HG02885 (cell line): ENCODE results near the gene GARNL3.

Experiments used
- ATAC-seq: cut with Tn5 transposase; IDR thresholded peaks from one replicate; pipeline ENCODE4 v1.9.1; 2021; ENCODE audit warnings: mild to moderate bottlenecking; ENCODE audit not compliant: unreplicated experiment, poor library complexity

GARNL3 gene

DNA sequence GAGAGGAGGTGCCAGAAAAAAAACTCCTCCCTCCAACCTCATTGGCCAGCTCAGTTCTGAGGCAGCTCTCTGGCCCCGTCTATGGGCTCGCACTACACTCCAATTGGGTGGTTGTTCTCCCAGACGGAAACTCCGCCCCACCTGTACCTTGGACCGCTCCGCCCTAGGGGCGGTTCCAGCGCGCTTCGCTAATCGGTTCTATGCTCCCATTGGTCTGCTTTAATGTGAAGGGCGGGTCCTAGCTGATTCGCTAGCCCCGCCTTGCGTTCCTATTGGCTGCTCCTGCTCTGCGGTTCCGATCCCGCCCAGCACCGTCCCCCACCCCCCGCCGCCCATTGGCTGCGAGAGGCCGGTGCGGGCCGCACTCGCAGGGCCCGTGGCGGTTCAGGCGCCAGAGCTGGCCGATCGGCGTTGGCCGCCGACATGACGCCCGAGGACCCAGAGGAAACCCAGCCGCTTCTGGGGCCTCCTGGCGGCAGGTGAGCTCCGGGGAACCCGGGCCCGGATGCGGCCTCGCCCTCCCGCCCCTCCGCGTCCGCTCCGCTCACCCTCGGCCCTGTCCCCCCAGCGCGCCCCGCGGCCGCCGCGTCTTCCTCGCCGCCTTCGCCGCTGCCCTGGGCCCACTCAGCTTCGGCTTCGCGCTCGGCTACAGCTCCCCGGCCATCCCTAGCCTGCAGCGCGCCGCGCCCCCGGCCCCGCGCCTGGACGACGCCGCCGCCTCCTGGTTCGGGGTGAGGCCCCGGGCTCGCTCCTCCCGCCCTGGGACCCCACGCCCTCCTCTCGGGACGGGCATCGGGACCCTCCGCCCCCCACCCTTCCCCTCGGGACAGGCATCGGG lies 132.5 kb downstream of the GARNL3 start, which contains the start of gene SLC2A8:
TSS of gene SLC2A8 (plus strand) at position 362 of the 838 bp plus-strand sequence. CDS start at position 424, 62 bp downstream.
- peak; percentile 94 for ATAC-seq

DNA sequence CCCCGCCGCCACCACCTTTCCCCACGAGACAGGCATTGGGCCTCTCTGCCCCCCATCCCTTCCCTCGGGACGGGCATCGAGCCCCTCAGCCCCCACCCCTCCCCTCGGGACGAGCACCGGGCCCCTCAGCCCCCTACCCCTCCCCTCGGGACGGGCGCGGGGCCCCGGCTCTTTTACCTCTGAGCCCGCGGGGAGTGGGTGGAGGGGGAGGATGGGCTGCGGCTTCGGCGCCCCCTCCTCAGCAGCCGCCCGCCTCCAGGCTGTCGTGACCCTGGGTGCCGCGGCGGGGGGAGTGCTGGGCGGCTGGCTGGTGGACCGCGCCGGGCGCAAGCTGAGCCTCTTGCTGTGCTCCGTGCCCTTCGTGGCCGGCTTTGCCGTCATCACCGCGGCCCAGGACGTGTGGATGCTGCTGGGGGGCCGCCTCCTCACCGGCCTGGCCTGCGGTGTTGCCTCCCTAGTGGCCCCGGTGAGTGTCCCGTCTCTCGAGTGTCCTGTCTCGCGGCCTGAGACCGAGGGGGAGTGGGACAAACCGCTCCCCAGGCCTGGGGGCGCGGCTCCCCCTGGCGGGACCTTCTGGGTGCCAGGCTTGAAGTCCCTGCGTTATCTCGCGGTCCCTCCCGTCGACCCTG lies 133.2 kb downstream of the GARNL3 start:
- no peak for ATAC-seq

- no peak for ATAC-seq
These were observed 133.7 kb downstream of the GARNL3 start for GRCh38 chr9:127398275-127398647.

- no peak for ATAC-seq
These were observed 134.3 kb downstream of the GARNL3 start for GRCh38 chr9:127398715-127399400.

- ATAC-seq = no peak
These were observed 135.2 kb downstream of the GARNL3 start for GRCh38 chr9:127399736-127400269.

GRCh38 chr9:127402401-127403090 lies 138.0 kb downstream of the GARNL3 start:
- no peak for ATAC-seq

DNA sequence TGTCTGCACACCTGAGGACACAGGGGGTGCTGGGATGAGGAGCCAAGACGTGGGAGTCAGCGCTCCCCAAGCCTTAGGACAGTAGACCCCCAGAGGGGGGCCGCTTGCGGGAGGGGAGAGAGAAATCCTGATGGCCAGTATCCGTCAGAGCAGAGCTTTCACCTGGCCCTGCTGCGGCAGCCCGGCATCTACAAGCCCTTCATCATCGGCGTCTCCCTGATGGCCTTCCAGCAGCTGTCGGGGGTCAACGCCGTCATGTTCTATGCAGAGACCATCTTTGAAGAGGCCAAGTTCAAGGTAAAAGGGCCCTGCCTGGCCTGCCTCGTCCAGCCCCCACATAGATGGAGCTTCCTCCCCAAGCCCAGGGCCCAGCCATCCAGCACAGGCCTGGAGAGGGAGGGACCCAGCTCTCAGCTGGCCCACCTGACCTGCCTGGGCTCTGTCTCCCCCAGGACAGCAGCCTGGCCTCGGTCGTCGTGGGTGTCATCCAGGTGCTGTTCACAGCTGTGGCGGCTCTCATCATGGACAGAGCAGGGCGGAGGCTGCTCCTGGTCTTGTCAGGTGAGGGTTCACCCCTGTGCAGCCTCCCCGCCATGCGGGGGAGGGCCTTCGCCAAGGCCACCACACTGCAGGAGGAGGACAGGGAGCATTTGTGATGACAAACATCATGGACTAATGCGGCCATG lies 139.1 kb downstream of the GARNL3 start:
- ATAC-seq = no peak

DNA sequence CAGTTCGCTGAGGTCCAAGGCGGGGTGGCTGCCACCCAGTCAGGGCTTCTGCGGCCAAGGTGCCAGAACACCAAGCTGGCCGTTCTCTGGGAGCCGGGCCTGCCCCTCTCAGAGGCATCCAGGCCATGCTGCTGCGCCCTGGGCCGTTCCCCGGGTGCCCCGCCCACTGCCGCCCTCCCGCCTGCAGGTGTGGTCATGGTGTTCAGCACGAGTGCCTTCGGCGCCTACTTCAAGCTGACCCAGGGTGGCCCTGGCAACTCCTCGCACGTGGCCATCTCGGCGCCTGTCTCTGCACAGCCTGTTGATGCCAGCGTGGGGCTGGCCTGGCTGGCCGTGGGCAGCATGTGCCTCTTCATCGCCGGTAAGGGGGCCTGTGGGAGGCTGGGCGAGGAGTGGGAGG lies 140.1 kb downstream of the GARNL3 start:
- no peak for ATAC-seq

DNA sequence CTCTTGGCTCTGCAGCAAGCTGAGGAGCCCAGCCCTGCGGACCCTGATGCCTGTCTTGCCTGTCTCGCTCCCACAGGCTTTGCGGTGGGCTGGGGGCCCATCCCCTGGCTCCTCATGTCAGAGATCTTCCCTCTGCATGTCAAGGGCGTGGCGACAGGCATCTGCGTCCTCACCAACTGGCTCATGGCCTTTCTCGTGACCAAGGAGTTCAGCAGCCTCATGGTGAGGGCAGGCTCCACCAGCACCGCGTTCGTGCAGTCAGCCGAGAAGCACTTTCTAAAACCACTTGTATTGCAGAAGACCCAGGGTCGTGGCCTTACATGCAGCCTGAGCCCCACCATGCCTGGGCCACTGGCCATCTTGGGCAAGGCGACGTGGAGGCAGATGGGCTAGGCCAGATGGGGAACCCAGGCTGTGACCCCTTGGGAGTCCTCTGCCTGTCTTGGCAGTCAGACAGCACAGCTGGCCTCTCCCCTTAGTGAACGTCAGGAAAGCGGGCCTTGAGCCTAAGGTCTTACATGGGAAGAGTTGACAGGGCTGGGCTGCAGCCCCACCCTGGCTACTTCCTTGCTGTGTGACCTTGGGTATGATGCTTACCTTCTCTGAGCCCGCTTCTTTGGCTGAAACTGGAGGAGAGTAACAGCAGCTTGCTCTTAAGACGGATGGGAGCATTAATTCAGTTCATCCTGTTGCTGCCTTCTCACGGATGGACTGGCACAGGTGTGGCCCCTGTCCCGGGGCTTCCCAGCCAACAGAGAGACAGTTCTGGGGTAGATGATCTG lies 141.0 kb downstream of the GARNL3 start:
- ATAC-seq = no peak

DNA sequence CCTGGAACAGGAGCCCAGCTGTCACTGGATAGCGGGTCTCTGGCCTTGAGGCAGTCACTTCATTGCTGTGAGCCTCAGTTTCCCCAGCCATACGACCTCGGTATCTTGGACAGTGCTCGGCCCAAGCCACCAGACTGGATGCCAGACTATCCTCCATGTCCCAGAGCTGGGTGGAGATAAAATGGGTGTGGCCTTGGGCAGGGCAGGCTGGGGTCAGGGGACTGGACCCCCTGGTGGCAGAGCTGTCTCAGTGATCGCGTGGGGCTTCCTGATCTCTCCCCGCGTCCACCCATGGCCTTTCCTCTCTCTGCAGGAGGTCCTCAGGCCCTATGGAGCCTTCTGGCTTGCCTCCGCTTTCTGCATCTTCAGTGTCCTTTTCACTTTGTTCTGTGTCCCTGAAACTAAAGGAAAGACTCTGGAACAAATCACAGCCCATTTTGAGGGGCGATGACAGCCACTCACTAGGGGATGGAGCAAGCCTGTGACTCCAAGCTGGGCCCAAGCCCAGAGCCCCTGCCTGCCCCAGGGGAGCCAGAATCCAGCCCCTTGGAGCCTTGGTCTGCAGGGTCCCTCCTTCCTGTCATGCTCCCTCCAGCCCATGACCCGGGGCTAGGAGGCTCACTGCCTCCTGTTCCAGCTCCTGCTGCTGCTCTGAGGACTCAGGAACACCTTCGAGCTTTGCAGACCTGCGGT lies 142.4 kb downstream of the GARNL3 start:
- ATAC-seq = no peak

- no peak for ATAC-seq
These were observed 142.9 kb downstream of the GARNL3 start for GRCh38 chr9:127407492-127407843.

DNA sequence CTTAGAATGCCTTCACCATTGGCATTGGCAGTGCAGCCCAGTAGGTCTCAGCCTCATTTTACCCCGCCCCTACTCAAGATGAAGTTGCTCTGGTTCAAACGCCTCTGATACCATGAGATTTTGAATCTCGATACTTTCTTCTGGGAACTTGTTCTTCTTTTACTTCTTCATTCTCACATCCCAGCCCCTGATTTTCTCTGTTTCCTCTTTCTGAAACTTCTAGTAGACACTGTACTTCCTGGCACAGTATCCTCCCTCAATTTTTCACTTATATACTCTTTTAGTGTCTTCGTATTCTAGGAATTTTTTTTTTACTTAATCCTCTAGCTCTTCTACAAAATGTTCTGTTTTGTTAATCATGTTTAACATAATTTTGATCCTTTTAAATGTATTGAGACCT lies 146.5 kb downstream of the GARNL3 start:
- ATAC-seq = no peak

DNA sequence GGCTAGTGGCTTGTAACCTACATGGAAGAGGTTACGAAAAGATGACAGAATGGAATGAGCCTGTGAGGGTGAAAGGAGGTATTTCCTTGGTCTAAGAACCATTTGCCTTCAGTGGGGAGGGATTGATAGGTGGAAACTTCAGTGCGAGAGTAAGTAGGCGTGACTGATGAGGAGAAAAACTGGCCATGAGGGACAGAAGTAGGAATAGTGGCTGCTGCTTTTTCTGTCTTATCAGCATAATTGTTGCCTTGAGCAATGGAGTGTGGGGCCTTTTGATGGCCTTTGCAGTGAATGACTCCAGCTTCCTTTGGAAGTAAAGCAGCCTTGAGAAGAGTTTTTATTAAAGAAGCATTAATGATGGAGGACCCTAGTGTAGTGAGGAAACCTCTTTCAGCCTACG lies 150.6 kb downstream of the GARNL3 start:
- no peak for ATAC-seq

DNA sequence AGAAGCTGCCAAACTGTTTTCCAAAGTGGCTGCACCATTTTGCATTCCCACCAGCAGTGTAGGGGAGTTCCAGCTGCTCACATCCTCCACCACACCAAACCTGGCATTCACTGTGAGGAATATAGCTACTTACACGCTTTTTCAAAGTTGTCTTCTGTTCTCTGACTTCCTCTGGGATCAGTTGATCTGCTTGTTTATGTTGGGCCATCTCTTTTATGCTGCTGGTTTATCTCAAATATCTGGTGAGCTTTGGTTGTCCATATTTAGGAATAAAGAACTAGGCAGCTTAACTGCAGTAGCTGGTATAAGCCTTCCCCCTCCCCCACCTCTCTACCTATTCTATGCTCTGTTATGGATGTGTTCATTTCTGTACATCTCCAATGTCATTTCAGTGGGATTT lies 151.1 kb downstream of the GARNL3 start:
- no peak for ATAC-seq

- no peak for ATAC-seq
These were observed 152.8 kb downstream of the GARNL3 start for GRCh38 chr9:127417131-127418036.

- no peak for ATAC-seq
These were observed 153.5 kb downstream of the GARNL3 start for GRCh38 chr9:127418037-127418471.

GRCh38 chr9:127419348-127419747 lies 154.8 kb downstream of the GARNL3 start:
- ATAC-seq = no peak

- ATAC-seq = no peak
These were observed 156.5 kb downstream of the GARNL3 start for GRCh38 chr9:127421057-127421456.
